Measurements from ENCODE around the gene RGS14. TPM values are rescaled to one million over a fixed set of nuclear protein-coding genes. Genes with fewer than 3 reads are reported as not detected.

The RGS14 gene
- total RNA-seq, 1 experiment from 2014 or later = 9.4 TPM

DNA sequence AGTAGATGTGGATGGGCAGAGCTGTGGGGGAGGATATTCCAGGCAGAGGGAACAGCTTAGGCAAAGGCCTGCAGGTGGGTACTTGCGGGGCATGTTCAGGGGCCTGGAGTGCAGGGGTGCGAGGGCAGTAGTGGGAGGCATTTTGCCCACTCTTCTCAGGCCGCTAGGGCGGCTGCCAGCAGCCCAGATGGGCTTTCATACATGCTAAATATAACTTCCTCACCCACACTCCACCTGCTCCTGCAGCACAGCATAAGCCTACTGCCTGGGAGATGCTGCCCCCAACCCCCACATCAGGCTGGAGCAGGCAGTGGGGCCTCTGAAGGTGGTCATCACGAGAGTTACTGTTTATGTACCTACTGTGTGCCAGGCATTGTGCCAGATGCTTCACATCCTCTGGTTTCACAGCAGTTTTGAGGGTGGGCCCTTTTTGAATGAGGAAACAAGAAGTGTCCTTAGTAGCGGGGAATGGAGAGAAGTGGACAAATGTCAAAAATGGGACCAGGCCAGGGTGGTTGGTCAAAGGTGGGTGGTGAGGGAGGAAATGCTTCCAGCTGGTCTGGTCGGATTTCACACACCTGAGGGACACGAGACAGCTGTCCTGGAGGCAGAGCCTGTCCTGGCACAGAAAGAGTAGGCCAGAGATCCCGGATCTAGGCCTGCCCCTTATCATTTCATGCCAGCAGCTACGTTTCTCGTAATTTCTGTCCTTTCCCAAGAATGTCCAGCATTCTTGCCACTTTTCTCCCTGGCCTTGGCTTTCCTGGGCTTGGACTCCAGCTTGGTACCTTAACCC, 12.1 kb downstream of the RGS14 start:
- ChIA-PET RAD21 (ENCODE audit: low non-redundant PET in 1 of 2, low total read pairs in 2 of 2, uncharacterized antibody in 2 of 2, unreplicated experiment in 2 of 2) (interaction anchor here (0.7 to 1.8 kb wide), 7 partner anchors 19 to 137 kb away, joined by 3 to 8 read pairs (median 4); no protein-coding TSS in a partner anchor), CTCF (interaction anchor here (0.8 to 3.3 kb wide), 26 partner anchors 8 to 256 kb away, joined by 3 to 50 read pairs (median 7); partner anchors contain the start of genes LMAN2, MXD3, PDLIM7 and RGS14), POLR2A (interaction anchor here (0.9 to 2.4 kb wide), 9 partner anchors 9 to 60 kb away, joined by 3 to 9 read pairs (median 4); partner anchors contain the start of genes LMAN2 and MXD3)
- Histone ChIP-seq H3K9me3 (ENCODE audit: control insufficient read depth in 1 of 2, insufficient read depth in 1 of 2, low read depth in 1 of 2, low read length in 2 of 2) (no peaks in the 10 kb centered on the region), H3K4me3 (replicated peaks in 1 of 2; ENCODE audit: low read depth in 1 of 2, low read length in 2 of 2) (peak overlapping the region; percentile 28 to 74), H3K9ac (ENCODE audit: low read length) (peak overlapping the region; percentile 58), H3K9me2 (ENCODE audit: insufficient read depth) (no peaks in the 10 kb centered on the region), H3K36me3 (ENCODE audit: control insufficient read depth in 1 of 2, insufficient read depth in 2 of 2, low read length in 2 of 2) (no peaks in the 10 kb centered on the region), H3K4me1 (ENCODE audit: control insufficient read depth in 1 of 2, insufficient read depth in 2 of 2, low read length in 2 of 2) (peaks cover 22 to 48% of the 10 kb centered on the region in 2 experiments), H3K4me2 (ENCODE audit: low read length) (peak overlapping the region; percentile 97), H3K27ac (ENCODE audit: low read depth, low read length) (peak overlapping the region; percentile 54), H3K79me2 (ENCODE audit: insufficient read depth, low read length) (no peaks in the 10 kb centered on the region), H2AFZ (ENCODE audit: low read depth, low read length, poor library complexity, severe bottlenecking) (peak overlapping the region; percentile 68), H4K20me1 (ENCODE audit: insufficient read depth) (no peaks in the 10 kb centered on the region), H3K27me3 (ENCODE audit: insufficient read depth, low read length) (no peaks in the 10 kb centered on the region)
- DNase-seq (ENCODE audit: low read depth, low spot score) (no peak), ATAC-seq (no peak)
- no TSS peak for BruUV-seq (replicated peaks)
- TF ChIP-seq EGR1 (IDR thresholded peaks at IDR 0.05; ENCODE audit: low read depth) (no peak), CBX3 (IDR thresholded peaks at IDR 0.05; ENCODE audit: low read depth) (no peak), POLR2A (IDR thresholded peaks at IDR 0.05; ENCODE audit: borderline replicate concordance, extremely low read depth, insufficient read depth, insufficient read length) (no peak), FOSL1 (IDR thresholded peaks at IDR 0.05; ENCODE audit: low read depth) (no peak), POLR2AphosphoS5 (IDR thresholded peaks at IDR 0.05; ENCODE audit: low read depth, low read length) (no peak), EZH2phosphoT487 (IDR thresholded peaks at IDR 0.05; ENCODE audit: borderline replicate concordance) (no peak), JUND (IDR thresholded peaks at IDR 0.05) (no peak)
- TF ChIP-seq, protein P1, sequence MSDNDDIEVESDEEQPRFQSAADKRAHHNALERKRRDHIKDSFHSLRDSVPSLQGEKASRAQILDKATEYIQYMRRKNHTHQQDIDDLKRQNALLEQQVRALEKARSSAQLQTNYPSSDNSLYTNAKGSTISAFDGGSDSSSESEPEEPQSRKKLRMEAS (IDR thresholded peaks at IDR 0.05) = no peak
- TF ChIP-seq, protein P2, sequence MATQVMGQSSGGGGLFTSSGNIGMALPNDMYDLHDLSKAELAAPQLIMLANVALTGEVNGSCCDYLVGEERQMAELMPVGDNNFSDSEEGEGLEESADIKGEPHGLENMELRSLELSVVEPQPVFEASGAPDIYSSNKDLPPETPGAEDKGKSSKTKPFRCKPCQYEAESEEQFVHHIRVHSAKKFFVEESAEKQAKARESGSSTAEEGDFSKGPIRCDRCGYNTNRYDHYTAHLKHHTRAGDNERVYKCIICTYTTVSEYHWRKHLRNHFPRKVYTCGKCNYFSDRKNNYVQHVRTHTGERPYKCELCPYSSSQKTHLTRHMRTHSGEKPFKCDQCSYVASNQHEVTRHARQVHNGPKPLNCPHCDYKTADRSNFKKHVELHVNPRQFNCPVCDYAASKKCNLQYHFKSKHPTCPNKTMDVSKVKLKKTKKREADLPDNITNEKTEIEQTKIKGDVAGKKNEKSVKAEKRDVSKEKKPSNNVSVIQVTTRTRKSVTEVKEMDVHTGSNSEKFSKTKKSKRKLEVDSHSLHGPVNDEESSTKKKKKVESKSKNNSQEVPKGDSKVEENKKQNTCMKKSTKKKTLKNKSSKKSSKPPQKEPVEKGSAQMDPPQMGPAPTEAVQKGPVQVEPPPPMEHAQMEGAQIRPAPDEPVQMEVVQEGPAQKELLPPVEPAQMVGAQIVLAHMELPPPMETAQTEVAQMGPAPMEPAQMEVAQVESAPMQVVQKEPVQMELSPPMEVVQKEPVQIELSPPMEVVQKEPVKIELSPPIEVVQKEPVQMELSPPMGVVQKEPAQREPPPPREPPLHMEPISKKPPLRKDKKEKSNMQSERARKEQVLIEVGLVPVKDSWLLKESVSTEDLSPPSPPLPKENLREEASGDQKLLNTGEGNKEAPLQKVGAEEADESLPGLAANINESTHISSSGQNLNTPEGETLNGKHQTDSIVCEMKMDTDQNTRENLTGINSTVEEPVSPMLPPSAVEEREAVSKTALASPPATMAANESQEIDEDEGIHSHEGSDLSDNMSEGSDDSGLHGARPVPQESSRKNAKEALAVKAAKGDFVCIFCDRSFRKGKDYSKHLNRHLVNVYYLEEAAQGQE (IDR thresholded peaks at IDR 0.05; ENCODE audit: low read depth) = no peak
- intact Hi-C loops (cut with micrococcal nuclease) = loop anchor here (1.0 kb wide), 1 partner anchor 34 kb away; no protein-coding TSS in a partner anchor

Measured in HCT116 (cell line).